CD14-positive monocyte (primary cell): ENCODE data around the gene PLXNA1. TPM values are rescaled to one million over a fixed set of nuclear protein-coding genes. Genes with fewer than 3 reads are reported as not detected.

Experiments used
- DNase-seq, 3 donors: peaks; one replicate each; pipeline ENCODE4 v3.0.0-alpha.2; 2011 to 2022
- H2AFZ ChIP-seq: 2 replicates; pipeline ENCODE4 v1.6.0; 2012; ENCODE audit warnings: mild to moderate bottlenecking, low read depth, low read length, inconsistent platforms; ENCODE audit not compliant: insufficient read depth, poor library complexity, severe bottlenecking
- H3K27ac ChIP-seq, 2 donors: 1 replicate in 1 of 2; 2 replicates in 1 of 2; pipeline ENCODE4 v1.5.1; 2012 to 2013; ENCODE audit warnings: low read length in 2 of 2, control low read depth in 1 of 2, inconsistent platforms in 1 of 2, low read depth in 1 of 2, mild to moderate bottlenecking in 1 of 2
- H3K27me3 ChIP-seq, 2 donors: one replicate each; pipeline versions ENCODE4 v1.6.0 to v1.6.1; 2011 to 2013; ENCODE audit warnings: low read length in 2 of 2; ENCODE audit not compliant: control insufficient read depth in 2 of 2, insufficient read depth in 2 of 2
- H3K36me3 ChIP-seq, 2 donors: replicated peaks in 1 of 2; 1 replicate in 1 of 2; 2 replicates in 1 of 2; pipeline versions ENCODE4 v1.5.1 to v1.6.1; 2012 to 2013; ENCODE audit warnings: low read length in 2 of 2, control low read depth in 1 of 2, inconsistent platforms in 1 of 2, mild to moderate bottlenecking in 1 of 2; ENCODE audit not compliant: insufficient read depth in 2 of 2, control insufficient read depth in 1 of 2
- H3K4me1 ChIP-seq, 2 donors: 1 replicate in 1 of 2; 2 replicates in 1 of 2; pipeline versions ENCODE4 v1.5.1 to v1.6.1; 2012 to 2013; ENCODE audit warnings: low read length in 2 of 2, control low read depth in 1 of 2, inconsistent platforms in 1 of 2, mild to moderate bottlenecking in 1 of 2, moderate library complexity in 1 of 2; ENCODE audit not compliant: insufficient read depth in 2 of 2, control insufficient read depth in 1 of 2
- H3K4me2 ChIP-seq: replicated peaks from 2 replicates; pipeline ENCODE3; 2012; ENCODE audit warnings: low read length, moderate library complexity, mild to moderate bottlenecking; ENCODE audit not compliant: poor library complexity, severe bottlenecking; ENCODE audit errors: extremely low read depth
- H3K4me3 ChIP-seq, 3 experiments: fragments of 200-600 bp in 1 of 3; sonication (generic) in 1 of 3; replicated peaks in 1 of 3; 1 replicate in 2 of 3; 2 replicates in 1 of 3; pipeline ENCODE4 v1.5.1; 2011 to 2013; ENCODE audit warnings: low read length in 3 of 3, mild to moderate bottlenecking in 3 of 3, control low read depth in 2 of 3, low read depth in 2 of 3, inconsistent platforms in 1 of 3, moderate library complexity in 1 of 3
- H3K79me2 ChIP-seq: 2 replicates; pipeline ENCODE4 v1.6.0; 2012; ENCODE audit warnings: mild to moderate bottlenecking, control low read depth, inconsistent platforms, low read length, moderate library complexity; ENCODE audit not compliant: insufficient read depth
- H3K9ac ChIP-seq: 2 replicates; pipeline ENCODE4 v1.6.0; 2017; ENCODE audit warnings: low read length, mild to moderate bottlenecking; ENCODE audit not compliant: insufficient read depth, poor library complexity, severe bottlenecking
- H3K9me3 ChIP-seq, 2 donors: replicated peaks in 1 of 2; 1 replicate in 1 of 2; 2 replicates in 1 of 2; pipeline versions ENCODE4 v1.5.1 to v1.6.1; 2012 to 2013; ENCODE audit warnings: low read length in 2 of 2, control low read depth in 1 of 2; ENCODE audit not compliant: control insufficient read depth in 1 of 2, insufficient read depth in 1 of 2
- H4K20me1 ChIP-seq: 2 replicates; pipeline ENCODE4 v1.6.0; 2012; ENCODE audit warnings: mild to moderate bottlenecking, low read length, control low read depth, moderate library complexity; ENCODE audit not compliant: insufficient read depth
- H3K27ac Mint-ChIP-seq, 7 donors: one replicate each; pipeline ENCODE4 v1.8.0; 2020; ENCODE audit warnings: mild to moderate bottlenecking in 7 of 7, mixed read lengths in 7 of 7, moderate library complexity in 6 of 7, inconsistent platforms in 2 of 7
- H3K27me3 Mint-ChIP-seq, 3 donors: one replicate each; pipeline ENCODE4 v1.8.0; 2021 to 2022; ENCODE audit warnings: low read depth in 3 of 3, mild to moderate bottlenecking in 3 of 3, mixed read lengths in 3 of 3, moderate library complexity in 3 of 3, inconsistent platforms in 1 of 3
- H3K36me3 Mint-ChIP-seq, 2 donors: one replicate each; pipeline ENCODE4 v1.8.0; 2020; ENCODE audit warnings: mixed read lengths in 2 of 2, inconsistent platforms in 1 of 2, mild to moderate bottlenecking in 1 of 2
- H3K4me1 Mint-ChIP-seq: one replicate; pipeline ENCODE4 v1.8.0; 2020; ENCODE audit warnings: mild to moderate bottlenecking, mixed read lengths
- H3K4me3 Mint-ChIP-seq, 2 donors: one replicate each; pipeline ENCODE4 v1.8.0; 2020; ENCODE audit warnings: mild to moderate bottlenecking in 2 of 2, mixed read lengths in 2 of 2, moderate library complexity in 1 of 2
- H3K9me3 Mint-ChIP-seq, 7 donors: one replicate each; pipeline ENCODE4 v1.8.0; 2020 to 2022; ENCODE audit warnings: mixed read lengths in 7 of 7, mild to moderate bottlenecking in 6 of 7, moderate library complexity in 6 of 7, inconsistent platforms in 2 of 7
- WGBS: methylation state at CpG from one replicate; pipeline ENCODE4 v1.1.5; 2013; ENCODE audit warnings: missing lambda C conversion rate; ENCODE audit not compliant: insufficient coverage; 5-methylcytosine and 5-hydroxymethylcytosine counted together
- intact Hi-C, 2 donors: fragments of 100-400 bp; cut with micrococcal nuclease; formaldehyde crosslinking; loops; one replicate each; pipeline versions ENCODE4 v1.15.0 to v1.15.1; 2023
- polyA plus RNA-seq, 3 donors: library from polyadenylated mRNA; depleted of rRNA in 1 of 3; unstranded in 2 of 3; stranded (reverse) in 1 of 3; fragments of 300-500 nt in 2 of 3; fragments of >200 nt in 1 of 3; fragmentation: Illumina TruSeq in 2 of 3; gene quantifications; 1 replicate in 2 of 3; 2 replicates in 1 of 3; pipeline ENCODE4 v1.2.3, GENCODE V29; 2012 to 2021
- TF ChIP-seq, protein P1 (sequence below): fragments of 200-600 bp; IDR thresholded peaks from one replicate; pipeline ENCODE4 v1.8.0; 2022; ENCODE audit warnings: antibody characterized with exemption, mild to moderate bottlenecking

PLXNA1 gene
- polyA plus RNA-seq, 3 donors, result 2.7 TPM; not detected in 2

DNA sequence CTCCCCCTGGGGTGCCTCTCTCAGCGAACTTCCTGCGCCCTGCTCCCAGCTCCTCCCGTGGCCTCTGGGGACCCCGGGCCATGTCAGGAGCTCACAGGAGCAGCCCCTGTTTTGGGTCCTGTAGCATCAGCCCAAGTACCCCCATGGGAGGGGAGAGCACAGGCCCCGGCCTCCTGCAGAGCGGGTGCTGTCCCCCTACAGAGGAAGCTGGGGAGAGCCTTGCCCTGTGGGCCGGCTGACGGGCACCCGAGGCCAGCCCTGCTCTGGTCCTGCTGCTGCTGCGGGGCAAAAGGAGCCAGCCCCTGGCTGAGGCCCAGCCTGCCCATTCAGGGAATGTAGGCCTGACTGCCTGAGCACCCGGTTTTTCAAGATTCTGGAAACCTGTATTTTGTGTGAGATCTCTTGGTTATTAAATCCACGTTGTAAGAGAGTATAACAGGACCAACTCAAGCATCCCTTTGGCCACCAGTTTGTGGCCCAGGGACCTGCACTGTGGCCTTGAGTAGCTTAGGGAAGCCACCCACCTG, 12.4 kb downstream of the PLXNA1 start:
- Histone ChIP-seq H3K9me3 (no peaks in the 10 kb centered on the region), H3K9ac (no peak overlapping the region), H3K4me2 (no peak overlapping the region), H3K79me2 (no peaks in the 10 kb centered on the region), H3K4me3 (no peak overlapping the region), H3K27me3 (no peaks in the 10 kb centered on the region), H2AFZ (no peak overlapping the region), H3K27ac (no peak overlapping the region), H3K36me3 (no peaks in the 10 kb centered on the region), H3K4me1 (no peaks in the 10 kb centered on the region), H4K20me1 (no peaks in the 10 kb centered on the region)
- Mint-ChIP-seq H3K4me1 (no peaks in the 10 kb centered on the region), H3K4me3 (no peak overlapping the region), H3K27ac (no peak overlapping the region), H3K36me3 (no peaks in the 10 kb centered on the region), H3K9me3 (peaks cover 0 to 3% (median 0%) of the 10 kb centered on the region in 7 donors), H3K27me3 (peaks cover 0 to 5% (median 2%) of the 10 kb centered on the region in 3 donors)
- WGBS, result 84% methylated on average over 12 of the region's 12 CpGs
- DNase-seq, result no peak
- intact Hi-C loops, result no loop called here
- TF ChIP-seq, protein P1, sequence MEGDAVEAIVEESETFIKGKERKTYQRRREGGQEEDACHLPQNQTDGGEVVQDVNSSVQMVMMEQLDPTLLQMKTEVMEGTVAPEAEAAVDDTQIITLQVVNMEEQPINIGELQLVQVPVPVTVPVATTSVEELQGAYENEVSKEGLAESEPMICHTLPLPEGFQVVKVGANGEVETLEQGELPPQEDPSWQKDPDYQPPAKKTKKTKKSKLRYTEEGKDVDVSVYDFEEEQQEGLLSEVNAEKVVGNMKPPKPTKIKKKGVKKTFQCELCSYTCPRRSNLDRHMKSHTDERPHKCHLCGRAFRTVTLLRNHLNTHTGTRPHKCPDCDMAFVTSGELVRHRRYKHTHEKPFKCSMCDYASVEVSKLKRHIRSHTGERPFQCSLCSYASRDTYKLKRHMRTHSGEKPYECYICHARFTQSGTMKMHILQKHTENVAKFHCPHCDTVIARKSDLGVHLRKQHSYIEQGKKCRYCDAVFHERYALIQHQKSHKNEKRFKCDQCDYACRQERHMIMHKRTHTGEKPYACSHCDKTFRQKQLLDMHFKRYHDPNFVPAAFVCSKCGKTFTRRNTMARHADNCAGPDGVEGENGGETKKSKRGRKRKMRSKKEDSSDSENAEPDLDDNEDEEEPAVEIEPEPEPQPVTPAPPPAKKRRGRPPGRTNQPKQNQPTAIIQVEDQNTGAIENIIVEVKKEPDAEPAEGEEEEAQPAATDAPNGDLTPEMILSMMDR, result no peak

DNA sequence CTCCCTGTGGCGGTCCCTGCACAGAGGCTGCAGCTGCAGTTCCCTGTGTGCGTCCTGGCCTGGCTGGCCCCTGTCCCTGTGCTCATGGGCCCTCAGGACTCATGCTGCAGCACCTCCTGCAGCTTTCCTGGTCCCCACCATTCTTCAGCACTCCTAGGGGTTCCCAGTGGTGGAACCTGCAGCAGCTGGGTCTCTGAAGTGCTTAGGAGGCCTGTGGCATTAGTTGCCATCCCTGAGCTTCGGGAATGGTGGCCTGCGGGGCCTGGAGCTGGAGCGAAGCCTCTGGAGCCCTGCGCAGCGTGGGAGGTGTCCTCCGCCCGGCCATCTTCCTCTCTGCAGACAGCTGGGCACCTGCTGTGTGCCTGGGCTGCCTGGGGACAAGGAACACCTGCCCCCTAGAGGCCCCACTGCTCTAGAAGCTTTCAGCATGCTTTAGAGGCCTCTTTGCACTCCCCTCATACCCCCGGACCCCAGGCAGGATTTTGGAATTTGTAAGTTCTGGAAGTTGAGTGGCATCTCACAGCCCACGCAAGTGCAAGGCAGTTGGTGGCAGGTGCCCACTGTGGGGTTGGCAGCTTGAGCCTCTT, 13.1 kb downstream of the PLXNA1 start:
- no peaks in the 10 kb centered on the region for H3K4me1 Mint-ChIP-seq
- no peaks in the 10 kb centered on the region for H3K36me3 ChIP-seq
- intact Hi-C loops, result no loop called here
- no peak for DNase-seq
- no peak overlapping the region for H3K4me3 Mint-ChIP-seq
- no peaks in the 10 kb centered on the region for H3K9me3 ChIP-seq
- WGBS, result 97% methylated on average over 10 of the region's 11 CpGs
- peaks cover 0 to 3% (median 0%) of the 10 kb centered on the region in 7 donors for H3K9me3 Mint-ChIP-seq
- H3K4me3 ChIP-seq, result no peak overlapping the region
- no peaks in the 10 kb centered on the region for H3K4me1 ChIP-seq
- H3K27ac ChIP-seq, result no peak overlapping the region
- no peak overlapping the region for H2AFZ ChIP-seq
- H3K9ac ChIP-seq, result no peak overlapping the region
- TF ChIP-seq, protein P1, result no peak
- no peaks in the 10 kb centered on the region for H3K79me2 ChIP-seq
- no peaks in the 10 kb centered on the region for H3K27me3 ChIP-seq
- H3K4me2 ChIP-seq, result no peak overlapping the region
- no peaks in the 10 kb centered on the region for H3K36me3 Mint-ChIP-seq
- no peaks in the 10 kb centered on the region for H4K20me1 ChIP-seq
- H3K27me3 Mint-ChIP-seq, result peaks cover 0 to 5% (median 2%) of the 10 kb centered on the region in 3 donors
- no peak overlapping the region for H3K27ac Mint-ChIP-seq
